GM21423 (cell line): ENCODE data around the gene BIN2.
A peak's percentile ranks its signal among the peaks of the same experiment; 100 is the strongest.
"Not testable (repeated sequence)": the region's sequence is repeated elsewhere in the genome, so short reads cannot be mapped to it uniquely, and the experiment has no call there.

Experiments
- ATAC-seq: cut with Tn5 transposase; IDR thresholded peaks from one replicate; pipeline ENCODE4 v1.9.1; 2021; ENCODE audit warnings: mild to moderate bottlenecking, moderate library complexity; ENCODE audit not compliant: unreplicated experiment

BIN2 gene

DNA sequence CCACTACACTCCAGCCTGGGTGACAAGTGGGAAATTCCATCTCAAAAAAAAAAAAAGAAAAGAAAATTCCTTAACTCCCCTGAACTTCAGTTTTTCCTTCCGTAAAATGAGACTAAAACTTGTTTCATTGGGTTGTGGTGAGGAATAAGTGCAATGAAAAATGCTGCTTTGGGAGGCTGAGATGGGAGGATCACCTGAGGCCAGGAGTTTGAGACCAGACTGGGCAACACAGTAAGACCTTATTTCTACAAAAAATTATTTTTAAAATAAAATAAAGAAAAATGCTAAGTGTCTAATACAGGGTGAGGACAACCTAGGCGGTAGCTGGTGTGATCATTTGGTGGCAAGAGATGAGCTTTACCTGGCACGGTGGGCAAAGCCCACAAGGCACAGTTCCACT is 60.6 kb downstream of the BIN2 start:
- no peak for ATAC-seq

DNA sequence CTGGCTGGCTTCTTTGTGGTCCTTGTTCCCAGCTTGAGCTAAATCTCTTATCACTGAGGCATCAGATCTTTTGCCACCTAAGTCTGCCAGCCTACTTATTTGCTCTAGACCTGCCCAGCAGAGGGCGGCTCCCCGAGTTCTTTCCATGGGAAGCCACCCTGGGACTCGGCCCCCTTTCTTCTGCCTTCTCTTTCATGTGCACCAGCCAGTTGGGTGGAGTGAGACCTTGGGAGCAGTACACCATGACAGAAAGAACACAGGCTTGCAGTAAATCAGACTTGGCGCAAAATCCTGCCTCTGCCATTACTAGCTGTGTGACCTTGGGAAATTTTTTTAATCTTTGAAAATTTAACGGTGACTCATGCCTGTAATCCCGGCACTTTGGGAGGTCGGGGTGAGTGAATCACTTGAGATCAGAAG is 61.2 kb downstream of the BIN2 start:
- ATAC-seq = no peak

DNA sequence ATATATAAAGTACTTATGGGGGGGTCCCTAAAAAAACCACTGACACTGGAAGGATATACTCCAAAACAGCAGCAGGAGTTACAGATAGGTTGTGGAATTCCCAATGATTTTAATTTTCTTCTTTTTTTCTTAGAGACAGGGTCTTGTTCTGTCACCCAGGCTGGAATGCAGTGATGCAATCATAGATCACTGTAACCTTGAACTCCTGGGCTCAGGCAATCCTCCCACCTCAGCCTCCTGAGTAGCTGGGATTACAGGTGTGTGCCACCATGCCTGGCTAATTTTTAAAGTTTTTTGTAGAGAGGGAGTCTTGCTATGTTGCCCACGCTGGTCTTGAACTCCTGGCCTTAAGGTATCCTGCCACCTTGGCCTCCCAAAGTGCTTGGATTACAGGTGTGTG is 64.4 kb downstream of the BIN2 start:
- not testable (repeated sequence) for ATAC-seq

DNA sequence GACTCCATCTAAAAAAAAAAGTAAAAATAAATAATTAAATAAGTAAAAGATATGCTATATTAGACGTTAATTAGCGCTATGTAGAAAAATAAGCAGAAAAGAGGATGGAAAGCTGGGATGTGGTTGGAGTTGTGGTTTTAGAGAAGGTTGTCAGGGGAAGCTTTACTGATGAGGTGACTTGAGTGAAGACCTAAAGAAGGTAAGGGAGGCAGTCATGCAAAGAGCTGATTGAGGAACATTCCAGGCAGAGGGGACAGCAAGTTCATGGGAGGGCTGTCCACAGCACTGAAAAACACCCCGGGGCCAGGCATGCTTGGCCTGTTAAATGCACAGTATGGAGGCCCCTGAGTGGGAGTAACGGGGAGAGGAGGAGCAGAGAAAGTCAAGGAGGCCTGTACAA is 69.4 kb downstream of the BIN2 start:
- ATAC-seq = no peak

DNA sequence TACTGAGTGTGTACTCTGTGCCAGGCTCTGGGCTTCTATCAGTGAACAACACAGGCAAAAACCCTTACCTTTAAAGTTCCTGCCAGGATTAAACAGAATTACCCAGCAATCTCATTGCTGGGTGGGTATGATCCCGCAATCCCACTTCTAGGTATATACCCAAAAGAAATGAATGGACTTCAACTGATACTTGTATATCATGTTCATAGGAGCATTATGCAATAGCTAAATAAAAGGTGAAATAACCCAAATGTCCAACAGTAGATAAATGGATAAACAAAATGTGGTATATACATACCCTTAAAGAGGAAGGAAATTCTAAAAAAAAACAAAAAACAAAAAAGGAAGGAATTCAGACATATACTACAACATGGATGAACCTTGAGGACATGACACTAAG is 70.7 kb downstream of the BIN2 start:
- ATAC-seq = no peak

DNA sequence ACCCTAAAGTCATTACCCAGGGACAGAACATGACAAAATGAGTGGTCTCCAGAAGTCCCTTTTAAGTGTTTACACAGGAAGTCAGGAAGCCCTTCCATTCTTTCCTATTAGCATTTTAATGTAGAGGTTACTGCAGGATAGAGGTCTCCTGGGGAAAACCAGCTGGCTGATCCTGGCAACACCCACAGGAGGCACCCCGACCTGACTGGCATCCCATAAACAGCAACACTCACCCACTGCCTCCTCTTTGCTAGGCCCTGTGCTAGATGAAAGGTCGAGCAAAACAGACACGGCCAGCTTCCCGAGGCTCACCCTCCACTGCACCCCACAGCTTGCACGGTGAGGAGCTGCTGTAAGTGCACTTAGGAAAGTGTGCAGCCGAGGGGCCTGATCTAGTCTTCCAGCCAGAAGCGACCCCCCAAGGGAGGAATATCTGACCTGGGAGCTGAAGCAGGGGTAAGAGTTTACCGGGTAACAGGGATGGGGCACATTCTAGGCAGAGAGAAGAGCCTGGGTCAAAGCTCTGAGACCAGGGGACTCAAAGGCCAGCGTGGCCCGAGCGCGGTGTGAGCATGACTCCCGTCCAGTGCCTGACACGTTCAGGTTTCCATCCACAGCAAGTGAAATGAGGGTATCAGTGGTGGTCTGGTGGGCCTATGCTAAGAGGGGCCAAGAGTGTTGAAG is 76.3 kb downstream of the BIN2 start:
- no peak for ATAC-seq

DNA sequence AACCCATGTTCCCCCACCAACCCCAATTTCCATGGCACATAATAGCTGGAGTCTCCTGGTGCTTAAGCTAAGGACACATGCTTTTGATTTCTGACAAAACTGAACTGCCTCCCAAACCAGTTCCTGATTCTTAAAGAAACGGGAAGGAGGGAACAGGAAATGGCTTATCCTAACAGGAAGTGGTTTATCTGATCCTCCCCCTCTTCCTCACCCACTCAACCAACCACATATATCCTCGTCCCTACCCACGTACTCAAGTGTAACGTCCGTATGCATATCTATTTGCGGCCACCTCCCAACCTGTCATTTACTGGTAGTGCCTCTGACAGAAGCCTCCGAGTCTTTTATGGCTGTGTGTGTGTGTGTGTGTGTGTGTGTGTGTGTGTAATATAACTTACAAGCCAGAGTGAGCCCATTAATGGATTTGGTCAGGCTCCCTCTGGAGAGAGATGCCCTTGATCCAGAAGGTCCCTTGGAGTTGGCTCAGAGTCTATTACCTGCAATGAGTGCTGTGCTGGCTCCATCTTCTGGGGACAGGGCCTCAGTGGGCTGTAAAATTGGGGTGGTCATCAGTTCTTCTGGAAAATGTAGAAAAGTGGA is 77.6 kb downstream of the BIN2 start:
- ATAC-seq = no peak

DNA sequence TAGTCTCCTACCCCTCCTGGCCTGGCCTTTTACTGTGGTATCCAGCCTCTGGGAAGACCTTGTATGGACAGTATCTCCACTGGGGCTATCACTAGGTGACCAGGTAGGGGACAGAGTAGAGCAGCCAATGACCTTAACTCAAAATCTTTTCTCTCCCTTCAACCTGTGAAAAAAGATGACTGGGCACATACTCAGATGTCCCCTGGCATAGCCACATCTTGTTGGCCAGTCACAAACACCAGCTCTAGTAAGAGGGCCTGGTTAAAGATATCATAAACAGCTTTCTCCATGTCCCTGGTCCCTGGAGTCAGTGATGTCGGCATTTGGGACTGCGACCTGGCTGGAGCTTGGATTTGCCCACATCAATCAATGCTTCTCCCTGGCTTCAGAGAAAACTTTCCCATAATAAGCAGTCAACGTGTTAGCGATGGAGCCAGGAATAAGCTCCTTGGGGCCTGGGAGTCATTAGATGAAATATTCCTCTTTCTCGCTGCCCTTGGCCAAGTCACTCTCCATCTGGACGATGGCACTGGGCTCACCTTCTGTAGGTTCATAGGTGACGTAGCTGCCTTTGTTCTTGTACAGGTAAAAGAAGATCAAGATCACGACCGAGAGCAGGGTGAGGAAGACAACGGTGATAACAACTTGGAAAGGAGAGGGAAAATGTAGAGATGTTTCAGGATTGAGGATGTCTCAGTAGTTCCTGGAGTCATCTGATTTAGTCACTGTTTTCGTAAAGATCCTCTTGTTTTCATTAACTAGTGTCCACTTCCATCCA is 78.3 kb downstream of the BIN2 start:
- ATAC-seq = no peak

DNA sequence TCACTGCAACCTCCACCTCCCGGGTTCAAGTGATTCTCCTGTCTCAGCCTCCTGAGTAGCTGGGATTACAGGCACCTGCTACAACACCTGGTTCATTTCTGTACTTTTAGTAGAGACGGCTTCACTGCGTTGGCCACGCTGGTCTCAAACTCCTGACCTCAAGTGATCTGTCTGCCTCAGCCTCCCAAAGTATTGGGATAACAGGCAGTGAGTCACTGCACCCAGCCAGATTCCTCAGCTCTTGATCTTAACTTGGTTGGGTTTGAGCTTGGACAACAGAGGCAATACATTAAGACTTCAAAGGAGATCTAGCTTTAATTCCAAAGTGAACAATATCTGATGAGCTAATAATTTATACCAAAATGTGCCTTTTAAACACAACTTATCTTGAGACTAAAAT is 79.7 kb downstream of the BIN2 start:
- no peak for ATAC-seq

DNA sequence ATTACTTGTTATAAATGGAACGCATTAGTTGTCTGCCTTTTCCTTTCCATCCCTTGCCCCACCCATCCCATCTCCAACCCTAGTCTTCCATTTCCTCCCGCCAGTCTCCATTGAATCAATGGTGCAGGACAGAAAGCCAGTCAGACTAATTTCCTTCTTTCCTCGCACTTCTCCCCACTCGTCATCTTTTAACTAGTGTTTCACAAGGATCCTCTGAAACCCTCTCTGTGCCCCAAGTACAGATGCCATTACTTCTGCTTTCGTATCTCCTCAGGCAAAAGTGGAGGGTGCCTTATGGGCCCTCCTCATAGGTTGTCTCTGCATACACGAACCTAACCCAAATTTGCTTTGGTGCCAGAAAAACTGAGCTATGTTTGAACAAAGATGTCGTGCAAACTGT is 81.1 kb downstream of the BIN2 start:
- ATAC-seq = no peak

DNA sequence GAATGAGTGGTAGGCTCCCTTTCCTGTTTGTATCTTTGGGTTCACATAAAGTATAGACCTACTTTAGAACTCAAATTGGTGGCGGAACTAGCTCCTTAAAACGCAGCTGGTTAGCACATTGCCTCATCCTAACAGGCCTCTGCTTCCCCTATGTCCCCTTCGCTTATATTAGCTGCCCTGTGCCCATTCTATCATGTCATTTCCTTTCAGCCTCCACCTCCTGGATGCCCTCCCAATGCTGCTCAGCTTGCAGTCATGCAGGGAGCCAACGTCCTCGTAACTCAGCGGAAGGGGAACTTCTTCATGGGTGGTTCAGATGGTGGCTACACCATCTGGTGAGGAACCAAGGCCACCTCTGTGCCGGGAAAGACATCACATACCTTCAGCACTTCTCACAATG is 81.9 kb downstream of the BIN2 start:
- ATAC-seq = no peak

DNA sequence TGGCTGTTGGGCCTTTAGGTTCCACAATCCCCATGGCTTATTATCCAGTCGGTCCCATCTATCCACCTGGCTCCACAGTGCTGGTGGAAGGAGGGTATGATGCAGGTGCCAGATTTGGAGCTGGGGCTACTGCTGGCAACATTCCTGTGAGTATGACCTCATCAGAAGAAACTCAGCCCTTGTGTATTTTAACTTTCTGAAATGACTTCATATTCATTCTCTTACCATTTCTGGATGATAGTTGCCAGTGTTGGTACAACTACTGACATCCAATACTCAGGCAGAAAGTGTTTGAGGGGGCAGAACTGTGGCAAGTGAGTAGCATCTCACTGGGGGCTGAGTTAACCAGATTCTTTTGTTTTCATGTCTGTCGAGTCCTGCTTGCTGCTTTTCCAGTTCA is 83.0 kb downstream of the BIN2 start:
- ATAC-seq = no peak

DNA sequence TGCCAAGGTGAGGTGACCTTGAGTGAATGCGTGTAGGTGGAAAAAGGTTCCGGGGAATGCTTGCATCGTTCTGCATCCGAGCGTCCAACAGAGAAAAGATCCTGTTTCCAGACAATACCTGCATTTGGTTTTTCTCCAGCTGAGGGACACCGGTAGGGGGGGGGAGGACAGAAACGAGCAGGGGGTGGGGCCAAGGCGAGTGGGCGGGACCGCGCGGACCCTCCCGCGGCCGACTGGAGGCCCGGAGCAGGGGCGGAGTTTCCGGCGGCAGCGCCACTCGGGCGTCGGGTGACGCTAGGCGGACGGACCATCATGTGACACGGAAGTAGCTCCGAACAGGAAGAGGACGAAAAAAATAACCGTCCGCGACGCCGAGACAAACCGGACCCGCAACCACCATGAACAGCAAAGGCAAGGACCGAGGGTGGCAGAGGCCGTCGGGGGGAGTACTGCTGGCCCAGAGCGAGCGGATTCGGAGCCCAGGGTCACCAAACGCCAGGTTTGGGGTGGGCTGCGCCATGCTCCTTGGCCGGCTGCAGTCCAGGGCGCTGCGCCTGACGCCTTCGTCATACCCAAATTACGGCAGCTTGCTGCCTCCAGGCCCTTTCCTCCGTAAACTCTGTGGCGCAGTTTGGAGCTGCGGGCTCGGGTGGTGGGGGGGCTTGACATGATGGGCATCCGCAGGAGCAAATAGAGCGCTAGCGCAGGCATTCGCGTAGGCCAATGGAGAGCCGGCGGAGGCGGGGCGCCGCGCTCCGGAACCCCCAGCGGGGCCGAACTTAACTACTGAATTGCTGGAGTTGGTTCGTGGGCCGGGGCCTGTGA is 85.3 kb downstream of the BIN2 start, which contains the start of gene DAZAP2:
DAZAP2 (plus strand) TSS at position 317 of the 825 bp plus-strand sequence; CDS start at position 399, 82 bp downstream.
- ATAC-seq = peak; percentile 90

DNA sequence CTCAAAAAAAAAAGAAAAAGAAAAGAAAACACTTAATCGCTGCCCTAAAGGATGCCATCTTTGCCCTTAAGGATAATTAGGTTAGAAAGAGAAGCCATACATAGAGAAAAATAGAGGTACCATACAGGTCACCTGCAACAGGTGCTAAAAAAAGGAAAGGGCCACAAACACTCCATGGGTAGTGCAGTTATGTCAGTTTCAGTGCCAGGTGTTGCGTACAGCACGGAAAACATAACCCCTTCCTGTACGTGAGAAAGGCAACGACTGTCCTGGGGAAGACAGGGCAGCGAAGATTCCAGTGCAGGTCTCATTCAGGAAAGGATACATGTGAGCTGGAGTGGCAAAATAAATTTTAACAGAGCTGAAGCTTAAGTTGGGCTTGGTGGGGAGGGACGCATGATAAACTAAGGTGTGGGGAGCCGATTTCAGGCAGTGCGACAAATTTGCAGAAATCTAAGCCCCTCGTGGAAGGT is 85.9 kb downstream of the BIN2 start:
- ATAC-seq = peak; percentile 7

DNA sequence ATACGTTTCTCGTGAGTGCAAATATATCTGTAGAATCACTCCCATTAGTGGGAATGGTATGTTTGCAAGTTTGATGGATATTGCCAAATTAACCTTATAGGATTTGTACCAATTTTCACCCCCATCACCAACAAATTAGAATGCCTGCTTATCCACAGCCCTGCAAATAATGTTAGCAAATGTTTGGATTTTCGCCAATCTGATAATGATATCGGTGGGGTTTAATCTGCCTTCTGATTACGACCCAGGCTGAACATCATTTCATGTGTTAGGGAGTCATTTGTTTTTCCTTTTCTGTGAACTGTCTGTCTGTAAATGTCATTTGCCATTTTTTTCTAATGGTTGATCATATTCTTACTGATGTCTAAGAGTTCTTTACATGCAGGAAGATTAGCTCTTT is 89.4 kb downstream of the BIN2 start:
- ATAC-seq = no peak

DNA sequence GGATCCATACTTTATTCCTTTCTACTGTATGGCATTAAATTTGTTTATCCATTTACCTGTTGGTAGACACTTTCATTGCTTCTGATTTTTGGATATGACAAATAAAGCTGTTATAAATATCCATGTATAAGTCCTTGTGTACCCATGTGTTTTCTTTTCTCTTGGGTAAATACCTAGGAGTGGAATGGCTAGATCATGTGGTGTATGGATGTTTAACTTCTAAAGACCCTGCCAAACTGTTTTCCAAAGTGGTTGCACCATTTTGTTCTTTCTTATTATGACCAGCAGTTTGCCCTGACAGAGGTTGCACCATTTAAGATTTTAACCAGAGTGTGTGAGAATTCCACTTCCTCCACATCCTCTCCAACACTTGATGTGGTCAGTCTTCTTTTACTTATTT is 91.3 kb downstream of the BIN2 start:
- ATAC-seq = no peak
